K562 (cell line): ENCODE measurements around the gene TMC6. TPM values are rescaled to one million over a fixed set of nuclear protein-coding genes. Genes with fewer than 3 reads are reported as not detected.

Source experiments
- ATAC-seq: fragments of 200-7000 bp; cut with Tn5 transposase; 3 replicates; pipeline ENCODE4 v1.9.1; 2020; ENCODE audit warnings: moderate library complexity
- BruUV-seq: library from RNA; stranded (reverse); fragments of 400-500 nt; replicated peaks from 2 replicates; lab custom pipeline; 2021; lab: Mats Ljungman, UMichigan
- CTCF ChIA-PET: fragments of 300-600 bp; formaldehyde crosslinking; extraction: SDS; loops from one replicate; lab custom pipeline; 2021; ENCODE audit warnings: low intra/inter-chr PET ratio; lab: Yijun Ruan, JAX
- POLR2A ChIA-PET: fragments of 300-600, 350-650 bp; sonication (Branson Sonifier 250); formaldehyde crosslinking; extraction: SDS; loops from one replicate; lab custom pipeline; 2021; ENCODE audit warnings: antibody characterized with exemption, inconsistent platforms; lab: Yijun Ruan, JAX
- DNase-seq, 4 experiments: peaks; one replicate each; pipeline versions ENCODE4 v3.0.0 to v3.0.0-alpha.2; 2011 to 2018; ENCODE audit warnings: low spot score in 3 of 4, mixed read lengths in 3 of 4; ENCODE audit errors: extremely low read depth in 1 of 4
- FAIRE-seq: peaks from 2 replicates; lab custom pipeline; 2011; peaks lifted over from hg19 to GRCh38; lab: Jason Lieb, UNC
- H2AFZ ChIP-seq: 2 replicates; pipeline ENCODE4 v1.6.0; 2011; ENCODE audit warnings: low read depth, low read length, control low read depth, inconsistent platforms
- H3K27ac ChIP-seq: fragments of 200-600 bp; 3 replicates; pipeline ENCODE4 v1.8.0; 2011; ENCODE audit warnings: low read depth, mild to moderate bottlenecking, control low read depth, inconsistent platforms, low read length, moderate library complexity, mixed read lengths; ENCODE audit errors: extremely low read depth
- H3K27me3 ChIP-seq, 2 experiments: fragments of 300-600 bp in 1 of 2; 2 replicates in 1 of 2; 3 replicates in 1 of 2; pipeline versions ENCODE4 v1.6.0 to v1.8.0; 2011; ENCODE audit warnings: inconsistent platforms in 2 of 2, low read length in 2 of 2, mild to moderate bottlenecking in 1 of 2, mixed read lengths in 1 of 2, moderate library complexity in 1 of 2; ENCODE audit not compliant: control insufficient read depth in 2 of 2, insufficient read depth in 2 of 2
- H3K36me3 ChIP-seq: fragments of 300-600 bp; 3 replicates; pipeline ENCODE4 v1.8.0; 2011; ENCODE audit warnings: mild to moderate bottlenecking, low read length, inconsistent platforms; ENCODE audit not compliant: control insufficient read depth, insufficient read depth
- H3K4me1 ChIP-seq, 2 experiments: fragments of 200-600 bp in 1 of 2; replicated peaks in 1 of 2; 2 replicates in 1 of 2; 3 replicates in 1 of 2; pipeline versions ENCODE4 v1.5.1 to v1.8.0; 2011; ENCODE audit warnings: inconsistent platforms in 2 of 2, low read length in 2 of 2, mild to moderate bottlenecking in 1 of 2, mixed read lengths in 1 of 2, moderate library complexity in 1 of 2; ENCODE audit not compliant: control insufficient read depth in 2 of 2, insufficient read depth in 2 of 2
- H3K4me2 ChIP-seq: 2 replicates; pipeline ENCODE4 v1.6.1; 2011; ENCODE audit warnings: low read length, control low read depth, inconsistent platforms, mixed read lengths; ENCODE audit not compliant: insufficient read depth
- H3K4me3 ChIP-seq: fragments of 200-600 bp; sonication (generic), shearing (Covaris generic); 2 replicates; pipeline ENCODE4 v1.5.1; 2016; ENCODE audit warnings: control low read depth, inconsistent platforms
- H3K79me2 ChIP-seq: fragments of 200-600 bp; 3 replicates; pipeline ENCODE4 v1.8.0; 2011; ENCODE audit warnings: low read length, inconsistent platforms; ENCODE audit not compliant: control insufficient read depth, insufficient read depth
- H3K9ac ChIP-seq, 2 experiments: 2 replicates each; pipeline versions ENCODE4 v1.6.0 to v1.6.1; 2011; ENCODE audit warnings: low read depth in 2 of 2, low read length in 2 of 2, control low read depth in 1 of 2, inconsistent platforms in 1 of 2, mild to moderate bottlenecking in 1 of 2, mixed read lengths in 1 of 2; ENCODE audit not compliant: insufficient read depth in 1 of 2
- H3K9me1 ChIP-seq: one replicate; pipeline ENCODE4 v1.6.0; 2011; ENCODE audit warnings: inconsistent platforms, mild to moderate bottlenecking, low read length, moderate library complexity; ENCODE audit not compliant: control insufficient read depth, insufficient read depth
- H3K9me3 ChIP-seq: replicated peaks from 2 replicates; pipeline ENCODE4 v1.5.1; 2011; ENCODE audit warnings: low read depth, low read length, inconsistent platforms; ENCODE audit not compliant: control insufficient read depth, insufficient read depth
- H4K20me1 ChIP-seq: replicated peaks from 2 replicates; pipeline ENCODE4 v1.6.1; 2011; ENCODE audit warnings: low read length, inconsistent platforms, mixed read lengths; ENCODE audit not compliant: control insufficient read depth, insufficient read depth
- COPS2 ChIP-seq: fragments of 450-650 bp; conservative IDR thresholded peaks from 2 replicates; pipeline ENCODE4 v1.6.1; 2016; ENCODE audit warnings: mild to moderate bottlenecking, moderate library complexity
- L3MBTL2 ChIP-seq: fragments of 450-650 bp; IDR thresholded peaks from 2 replicates; pipeline ENCODE4 v1.6.1; 2016; ENCODE audit warnings: mild to moderate bottlenecking, moderate library complexity
- POLR2A ChIP-seq: fragments of 450-650 bp; conservative IDR thresholded peaks from 2 replicates; pipeline ENCODE4 v1.6.1; 2016
- POLR2G ChIP-seq: fragments of 200-400 bp; formaldehyde crosslinking; IDR thresholded peaks from 2 replicates; pipeline ENCODE4 v1.6.1; 2017; ENCODE audit warnings: low read depth, mild to moderate bottlenecking, antibody characterized with exemption, low read length, moderate library complexity
- PPARD ChIP-seq: fragments of 250-450 bp; sonication (Bioruptor Pico); IDR thresholded peaks from 2 replicates; pipeline ENCODE4 v1.8.0; 2022; ENCODE audit warnings: inconsistent platforms, mild to moderate bottlenecking, moderate library complexity
- RBM22 ChIP-seq: fragments of 200-400 bp; formaldehyde crosslinking; IDR thresholded peaks from 2 replicates; pipeline ENCODE4 v1.6.1; 2018; ENCODE audit warnings: low read length, low read depth; ENCODE audit not compliant: poor library complexity, severe bottlenecking
- TFAM ChIP-seq: fragments of 250-450 bp; sonication (Bioruptor Pico); conservative IDR thresholded peaks from 2 replicates; pipeline ENCODE4 v1.5.0; 2021; ENCODE audit warnings: mild to moderate bottlenecking, moderate library complexity
- XRCC3 ChIP-seq: fragments of 450-650 bp; IDR thresholded peaks from 2 replicates; pipeline ENCODE4 v1.6.1; 2017; ENCODE audit warnings: mild to moderate bottlenecking, moderate library complexity
- ZBTB17 ChIP-seq: fragments of 450-650 bp; formaldehyde crosslinking; IDR thresholded peaks from 2 replicates; pipeline ENCODE4 v1.4.0; 2020; ENCODE audit warnings: mild to moderate bottlenecking
- ZC3H11A ChIP-seq: IDR thresholded peaks from 2 replicates; pipeline ENCODE4 v1.6.1; 2012; ENCODE audit warnings: low read depth, low read length, improper control_type of control experiment
- ZNF124 ChIP-seq: sonication (generic); formaldehyde crosslinking; IDR thresholded peaks from 2 replicates; pipeline ENCODE4 v1.8.1; 2022; ENCODE audit warnings: missing genetic modification reagents
- WGBS: fragments of 100-300 bp; shearing (Covaris generic); methylation state at CpG from one replicate; pipeline ENCODE4 v1.1.6; 2016; ENCODE audit warnings: low coverage, mixed read lengths; ENCODE audit not compliant: insufficient coverage; ENCODE audit errors: missing lambda C conversion rate; 5-methylcytosine and 5-hydroxymethylcytosine counted together
- in situ Hi-C: fragments of 300-500 bp; cut with MboI; formaldehyde crosslinking; loops from 4 replicates; pipeline ENCODE4 v1.15.0; 2018; ENCODE audit warnings: inconsistent platforms, mixed read lengths
- intact Hi-C: fragments of 100-400 bp; cut with micrococcal nuclease; formaldehyde crosslinking; loops from 2 replicates; pipeline ENCODE4 v1.14.2; 2022
- polyA plus RNA-seq, 8 experiments: library from polyadenylated mRNA; depleted of rRNA in 4 of 8; stranded (reverse) in 5 of 8; unstranded in 3 of 8; fragments of >200 nt; fragmentation: Nextera tagmentation in 2 of 8; fragmentation: Illumina TruSeq in 1 of 8; extraction: Ambion mirVana in 2 of 8; extraction: Trizol in 1 of 8; gene quantifications; 2 replicates each; pipeline versions ENCODE4 v1.2.1 to v1.2.3, GENCODE V29; 2011 to 2014; ENCODE audit warnings: inconsistent platforms in 1 of 8, missing spikeins in 1 of 8
- total RNA-seq, 7 experiments: library from RNA; depleted of rRNA in 6 of 7; stranded (reverse); fragments of >200 nt in 6 of 7; fragmentation: Illumina TruSeq in 2 of 7; extraction: Trizol in 2 of 7; gene quantifications; 2 replicates each; pipeline versions ENCODE4 v1.2.1 to v1.2.3, GENCODE V29; 2011 to 2021; ENCODE audit warnings: low replicate concordance in 1 of 7
- TF ChIP-seq, protein P1 (sequence below): fragments of 450-650 bp; IDR thresholded peaks from 2 replicates; pipeline ENCODE4 v1.6.1; 2016; ENCODE audit warnings: low read depth

Gene TMC6
- total and polyA plus RNA-seq, 9 of the 15 experiments (the other 6 are each of a cell fraction or from before 2014, with no cell fraction given) = 4.1 to 351 (median 66.9) TPM

- CTCF ChIA-PET = no interaction called here
- DNase-seq = no peak
- H4K20me1 ChIP-seq = peaks cover 16% of the 10 kb centered on the region
- H3K4me3 ChIP-seq = no peak overlapping the region
- no peak overlapping the region for H3K4me2 ChIP-seq
- in situ Hi-C loops = loop anchor here (5.0 kb wide), 1 partner anchor 62 kb away; no protein-coding TSS in a partner anchor
- TF ChIP-seq, protein P1, sequence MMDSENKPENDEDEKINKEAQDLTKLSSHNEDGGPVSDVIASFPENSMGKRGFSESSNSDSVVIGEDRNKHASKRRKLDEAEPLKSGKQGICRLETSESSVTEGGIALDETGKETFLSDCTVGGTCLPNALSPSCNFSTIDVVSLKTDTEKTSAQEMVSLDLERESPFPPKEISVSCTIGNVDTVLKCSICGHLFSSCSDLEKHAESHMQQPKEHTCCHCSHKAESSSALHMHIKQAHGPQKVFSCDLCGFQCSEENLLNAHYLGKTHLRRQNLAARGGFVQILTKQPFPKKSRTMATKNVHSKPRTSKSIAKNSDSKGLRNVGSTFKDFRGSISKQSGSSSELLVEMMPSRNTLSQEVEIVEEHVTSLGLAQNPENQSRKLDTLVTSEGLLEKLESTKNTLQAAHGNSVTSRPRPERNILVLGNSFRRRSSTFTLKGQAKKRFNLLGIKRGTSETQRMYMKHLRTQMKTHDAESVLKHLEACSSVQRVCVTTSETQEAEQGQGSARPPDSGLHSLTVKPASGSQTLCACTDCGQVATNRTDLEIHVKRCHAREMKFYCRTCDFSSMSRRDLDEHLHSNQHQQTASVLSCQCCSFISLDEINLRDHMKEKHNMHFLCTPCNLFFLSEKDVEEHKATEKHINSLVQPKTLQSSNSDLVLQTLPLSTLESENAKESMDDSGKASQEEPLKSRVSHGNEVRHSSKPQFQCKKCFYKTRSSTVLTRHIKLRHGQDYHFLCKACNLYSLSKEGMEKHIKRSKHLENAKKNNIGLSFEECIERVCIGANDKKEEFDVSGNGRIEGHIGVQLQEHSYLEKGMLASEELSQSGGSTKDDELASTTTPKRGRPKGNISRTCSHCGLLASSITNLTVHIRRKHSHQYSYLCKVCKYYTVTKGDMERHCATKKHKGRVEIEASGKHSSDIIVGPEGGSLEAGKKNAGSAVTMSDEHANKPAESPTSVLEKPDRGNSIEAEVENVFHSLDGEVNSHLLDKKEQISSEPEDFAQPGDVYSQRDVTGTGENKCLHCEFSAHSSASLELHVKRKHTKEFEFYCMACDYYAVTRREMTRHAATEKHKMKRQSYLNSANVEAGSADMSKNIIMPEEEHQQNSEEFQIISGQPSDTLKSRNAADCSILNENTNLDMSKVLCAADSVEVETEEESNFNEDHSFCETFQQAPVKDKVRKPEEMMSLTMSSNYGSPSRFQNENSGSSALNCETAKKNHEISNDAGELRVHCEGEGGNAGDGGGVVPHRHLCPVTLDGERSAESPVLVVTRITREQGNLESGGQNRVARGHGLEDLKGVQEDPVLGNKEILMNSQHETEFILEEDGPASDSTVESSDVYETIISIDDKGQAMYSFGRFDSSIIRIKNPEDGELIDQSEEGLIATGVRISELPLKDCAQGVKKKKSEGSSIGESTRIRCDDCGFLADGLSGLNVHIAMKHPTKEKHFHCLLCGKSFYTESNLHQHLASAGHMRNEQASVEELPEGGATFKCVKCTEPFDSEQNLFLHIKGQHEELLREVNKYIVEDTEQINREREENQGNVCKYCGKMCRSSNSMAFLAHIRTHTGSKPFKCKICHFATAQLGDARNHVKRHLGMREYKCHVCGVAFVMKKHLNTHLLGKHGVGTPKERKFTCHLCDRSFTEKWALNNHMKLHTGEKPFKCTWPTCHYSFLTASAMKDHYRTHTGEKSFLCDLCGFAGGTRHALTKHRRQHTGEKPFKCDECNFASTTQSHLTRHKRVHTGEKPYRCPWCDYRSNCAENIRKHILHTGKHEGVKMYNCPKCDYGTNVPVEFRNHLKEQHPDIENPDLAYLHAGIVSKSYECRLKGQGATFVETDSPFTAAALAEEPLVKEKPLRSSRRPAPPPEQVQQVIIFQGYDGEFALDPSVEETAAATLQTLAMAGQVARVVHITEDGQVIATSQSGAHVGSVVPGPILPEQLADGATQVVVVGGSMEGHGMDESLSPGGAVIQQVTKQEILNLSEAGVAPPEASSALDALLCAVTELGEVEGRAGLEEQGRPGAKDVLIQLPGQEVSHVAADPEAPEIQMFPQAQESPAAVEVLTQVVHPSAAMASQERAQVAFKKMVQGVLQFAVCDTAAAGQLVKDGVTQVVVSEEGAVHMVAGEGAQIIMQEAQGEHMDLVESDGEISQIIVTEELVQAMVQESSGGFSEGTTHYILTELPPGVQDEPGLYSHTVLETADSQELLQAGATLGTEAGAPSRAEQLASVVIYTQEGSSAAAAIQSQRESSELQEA = no peak
- no peak for TF ChIP-seq TFAM (CRISPR knock-in tag)
- TF ChIP-seq PPARD (CRISPR knock-in tag) = no peak
- no peak for TF ChIP-seq ZBTB17 (CRISPR knock-in tag)
- TF ChIP-seq COPS2 = no peak
- no peak for TF ChIP-seq L3MBTL2
- TF ChIP-seq POLR2G = peak; percentile 32; the same call in 1 of the 2 replicates
- TF ChIP-seq POLR2A = 0 out of 2 replicates have a peak, but pooled peaks have one; percentile 1
- TF ChIP-seq ZNF124 (CRISPR knock-in tag) = no peak
- TF ChIP-seq RBM22 = peak; percentile 18
- no peak for TF ChIP-seq ZC3H11A
- TF ChIP-seq XRCC3 = no peak
- H3K9me3 ChIP-seq = no peaks in the 10 kb centered on the region
- H3K79me2 ChIP-seq = peaks cover 13% of the 10 kb centered on the region; the same call in 2 of the 3 replicates
- ATAC-seq = no peak
- peaks cover 0 to 42% of the 10 kb centered on the region in 2 experiments; a peak in 2 of 5 replicates for H3K4me1 ChIP-seq
- H3K9ac ChIP-seq = peak overlapping the region in 1 of 2 experiments; percentile 66; a peak in 1 of 4 replicates
- POLR2A ChIA-PET = interaction anchor here (0.7 to 1.8 kb wide), 4 partner anchors 9 to 400 kb away, joined by 3 to 6 read pairs (median 4); partner anchors contain the start of genes AFMID, TK1 and TMC6
- no peak overlapping the region for H2AFZ ChIP-seq
- H3K9me1 ChIP-seq = no peaks in the 10 kb centered on the region
- intact Hi-C loops = no loop called here
- H3K36me3 ChIP-seq = peaks cover 77% of the 10 kb centered on the region
- no TSS peak for BruUV-seq
- FAIRE-seq = no peak
- H3K27ac ChIP-seq = no peak overlapping the region
- 97% methylated on average over 22 of the region's 22 CpGs for WGBS
- no peaks in the 10 kb centered on the region for H3K27me3 ChIP-seq
These were observed 18.1 kb downstream of the TMC6 start for GRCh38 chr17:78110363-78111015.
